BLaER1 (cell line): ENCODE results near the gene LRMDA.

Source experiments
- H3K27ac ChIP-seq: shearing (Covaris generic); formaldehyde crosslinking; 2 replicates; pipeline ENCODE4 v1.8.1; 2022
- H3K27me3 ChIP-seq: shearing (Covaris generic); formaldehyde crosslinking; 2 replicates; pipeline ENCODE4 v1.8.1; 2022
- H3K36me3 ChIP-seq: shearing (Covaris generic); formaldehyde crosslinking; 2 replicates; pipeline ENCODE4 v1.8.1; 2022
- H3K4me1 ChIP-seq: shearing (Covaris generic); formaldehyde crosslinking; 2 replicates; pipeline ENCODE4 v1.8.1; 2022
- H3K4me2 ChIP-seq: shearing (Covaris generic); formaldehyde crosslinking; 2 replicates; pipeline ENCODE4 v1.8.1; 2022
- H3K4me3 ChIP-seq: shearing (Covaris generic); formaldehyde crosslinking; 2 replicates; pipeline ENCODE4 v1.8.1; 2022
- H3K9ac ChIP-seq: shearing (Covaris generic); formaldehyde crosslinking; 2 replicates; pipeline ENCODE4 v1.8.1; 2022
- H3K9me3 ChIP-seq: shearing (Covaris generic); formaldehyde crosslinking; 2 replicates; pipeline ENCODE4 v1.8.1; 2022
- H4K20me1 ChIP-seq: shearing (Covaris generic); formaldehyde crosslinking; 2 replicates; pipeline ENCODE4 v1.8.1; 2022
- Cebpa-rat ChIP-seq: shearing (Covaris generic); IDR thresholded peaks from 2 replicates; pipeline ENCODE4 v1.8.1; 2022

Gene LRMDA

DNA sequence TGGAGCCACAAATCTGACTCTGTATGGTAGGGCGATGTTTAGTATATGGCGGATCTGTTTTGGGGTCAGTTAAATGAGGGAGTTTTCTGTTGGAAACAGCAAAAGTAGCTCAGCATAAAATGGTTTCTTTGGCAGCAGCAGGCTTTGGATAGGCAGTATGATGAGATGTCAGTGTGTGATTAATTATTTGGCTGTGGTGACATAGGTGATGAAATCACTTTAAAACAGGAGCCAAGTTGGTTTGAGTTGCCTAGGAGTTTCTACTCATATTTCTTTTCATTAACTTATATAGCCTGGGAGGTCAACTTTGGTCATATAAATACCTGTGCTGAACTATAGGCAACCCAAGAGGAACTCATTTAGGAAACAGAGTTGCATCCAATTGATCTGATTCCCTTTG, 291.2 kb downstream of the LRMDA start:
- Histone ChIP-seq H3K27me3 (no peaks in the 10 kb centered on the region), H3K4me1 (peaks cover 6% of the 10 kb centered on the region), H4K20me1 (no peaks in the 10 kb centered on the region), H3K9ac (no peak overlapping the region), H3K36me3 (no peaks in the 10 kb centered on the region), H3K9me3 (no peaks in the 10 kb centered on the region), H3K4me2 (no peak overlapping the region), H3K4me3 (no peak overlapping the region), H3K27ac (no peak overlapping the region)
- TF ChIP-seq Cebpa-rat: no peak

DNA sequence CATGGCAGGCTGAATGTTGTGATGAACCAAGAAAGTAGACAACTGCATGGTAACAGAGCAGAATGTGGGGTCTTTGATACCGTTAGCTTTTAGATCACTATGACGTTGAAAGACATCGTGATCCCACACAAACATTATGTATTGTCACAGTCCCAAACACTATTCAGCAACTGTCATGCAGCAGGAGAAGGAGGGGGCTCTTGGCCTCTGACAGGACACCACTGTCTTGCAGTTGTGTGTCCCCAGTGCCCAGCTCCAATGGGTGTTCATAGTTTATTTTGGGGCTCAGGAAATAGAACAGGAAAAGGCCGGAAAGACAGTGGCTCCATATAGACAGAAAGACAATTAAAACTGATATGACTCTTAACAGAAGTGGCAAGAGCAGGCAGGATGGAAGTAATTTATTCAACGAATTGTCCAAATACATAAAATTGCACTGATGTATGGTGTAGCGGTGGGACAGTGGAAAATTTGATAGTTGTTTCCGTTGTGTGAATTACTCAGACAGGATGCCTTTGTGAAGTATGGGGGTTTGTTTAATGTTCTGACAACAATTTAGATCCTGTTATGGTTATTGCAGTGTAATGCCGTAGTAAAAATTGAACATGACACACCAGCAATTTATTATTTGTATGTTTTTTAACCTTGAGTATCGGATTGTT, 292.0 kb downstream of the LRMDA start:
- no peak overlapping the region for H3K9ac ChIP-seq

DNA sequence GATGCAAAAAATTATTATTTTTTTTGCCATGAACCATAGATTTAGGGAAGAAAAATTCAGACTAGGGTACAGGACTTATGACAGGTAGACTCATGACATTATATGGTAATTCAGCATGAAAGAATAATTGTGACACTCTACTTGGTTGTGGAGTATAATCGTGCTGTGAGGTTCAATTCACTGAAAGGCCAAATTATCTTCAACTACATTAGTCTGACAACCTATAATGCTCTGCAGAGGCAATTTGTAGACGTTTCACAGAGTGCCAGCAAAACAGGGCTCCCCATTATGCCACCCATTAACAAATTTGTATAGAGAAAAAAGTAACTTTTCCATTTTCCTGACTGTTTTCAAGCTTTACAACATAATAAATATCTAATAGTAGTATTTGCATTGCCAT, 292.6 kb downstream of the LRMDA start:
- no peak overlapping the region for H3K27ac ChIP-seq
- no peak for TF ChIP-seq Cebpa-rat
- no peaks in the 10 kb centered on the region for H3K9me3 ChIP-seq
- no peaks in the 10 kb centered on the region for H3K36me3 ChIP-seq
- H3K4me2 ChIP-seq: no peak overlapping the region
- H3K4me1 ChIP-seq: peaks cover 6% of the 10 kb centered on the region
- H3K4me3 ChIP-seq: no peak overlapping the region
- H4K20me1 ChIP-seq: no peaks in the 10 kb centered on the region
- H3K27me3 ChIP-seq: no peaks in the 10 kb centered on the region
- H3K9ac ChIP-seq: no peak overlapping the region

More for the DNA sequence above, 292.0 kb downstream of the LRMDA start:
- Histone ChIP-seq H3K27me3 (no peaks in the 10 kb centered on the region), H3K9me3 (no peaks in the 10 kb centered on the region), H3K27ac (no peak overlapping the region), H4K20me1 (no peaks in the 10 kb centered on the region), H3K4me1 (peaks cover 6% of the 10 kb centered on the region), H3K36me3 (no peaks in the 10 kb centered on the region), H3K4me2 (peak overlapping the region; percentile 18; the same call in 1 of the 2 replicates), H3K4me3 (no peak overlapping the region)
- TF ChIP-seq Cebpa-rat: no peak

DNA sequence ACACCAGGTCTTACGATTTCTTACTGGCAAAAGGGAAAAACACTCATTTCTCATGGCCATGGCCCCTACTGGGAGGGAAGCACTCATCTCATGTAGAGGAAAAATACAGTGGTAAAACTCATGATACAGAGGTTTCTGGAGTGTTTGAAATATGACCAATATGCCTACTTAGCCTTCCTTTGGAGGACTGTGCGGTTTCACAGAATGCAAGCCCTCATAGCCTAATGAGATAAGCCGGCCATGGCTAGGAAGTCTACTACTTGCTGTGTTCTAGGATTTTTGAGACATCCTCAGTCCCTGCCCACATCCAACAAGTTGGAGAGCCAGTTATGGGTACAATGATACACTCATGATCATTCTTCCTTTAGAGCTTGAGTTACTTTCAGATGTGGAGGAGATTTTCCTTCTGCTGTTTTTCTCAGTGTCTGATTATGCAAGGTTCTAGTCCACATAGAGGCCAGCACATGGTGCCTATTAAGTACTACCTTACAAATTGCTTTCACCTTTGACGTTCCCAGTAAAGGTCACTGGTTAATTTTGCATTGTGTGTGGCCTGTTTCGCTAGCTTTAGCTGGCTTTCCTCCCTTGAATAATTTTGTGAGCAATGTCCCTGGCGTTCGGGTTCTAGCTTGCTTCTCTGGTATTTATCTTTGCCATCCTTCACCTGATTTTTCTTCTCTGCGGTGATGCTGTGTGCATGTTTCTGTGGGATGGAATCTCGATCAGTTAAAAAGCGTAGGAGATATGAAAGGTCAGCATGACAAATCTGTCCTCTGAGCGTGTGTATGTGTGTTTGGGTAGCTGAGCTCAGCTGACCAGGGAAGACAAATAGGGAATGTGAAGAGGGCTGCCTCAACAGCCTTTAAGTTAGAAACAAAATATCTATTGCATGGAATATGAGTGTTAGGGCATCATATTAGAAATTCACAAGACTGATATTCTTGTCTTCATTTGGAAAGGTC, 295.4 kb downstream of the LRMDA start:
- TF ChIP-seq Cebpa-rat: no peak
- Histone ChIP-seq H3K4me2 (no peak overlapping the region), H3K27me3 (no peaks in the 10 kb centered on the region), H3K36me3 (no peaks in the 10 kb centered on the region), H3K9ac (no peak overlapping the region), H3K4me3 (no peak overlapping the region), H4K20me1 (no peaks in the 10 kb centered on the region), H3K9me3 (no peaks in the 10 kb centered on the region), H3K27ac (no peak overlapping the region), H3K4me1 (peaks cover 6% of the 10 kb centered on the region)

- Histone ChIP-seq H3K9me3 (no peaks in the 10 kb centered on the region), H3K4me2 (no peak overlapping the region), H3K36me3 (no peaks in the 10 kb centered on the region), H3K27me3 (no peaks in the 10 kb centered on the region), H4K20me1 (no peaks in the 10 kb centered on the region), H3K4me1 (no peaks in the 10 kb centered on the region), H3K9ac (no peak overlapping the region), H3K27ac (no peak overlapping the region), H3K4me3 (no peak overlapping the region)
- no peak for TF ChIP-seq Cebpa-rat
Observed at GRCh38 chr10:75730847-75731246, 299.4 kb downstream of the LRMDA start.

GRCh38 chr10:75733135-75733890, 301.9 kb downstream of the LRMDA start:
- H3K27ac ChIP-seq: no peak overlapping the region
- no peaks in the 10 kb centered on the region for H3K9me3 ChIP-seq
- TF ChIP-seq Cebpa-rat: no peak
- H3K27me3 ChIP-seq: no peaks in the 10 kb centered on the region
- no peaks in the 10 kb centered on the region for H3K4me1 ChIP-seq
- no peak overlapping the region for H3K4me2 ChIP-seq
- H4K20me1 ChIP-seq: no peaks in the 10 kb centered on the region
- no peaks in the 10 kb centered on the region for H3K36me3 ChIP-seq
- H3K9ac ChIP-seq: no peak overlapping the region
- H3K4me3 ChIP-seq: no peak overlapping the region

DNA sequence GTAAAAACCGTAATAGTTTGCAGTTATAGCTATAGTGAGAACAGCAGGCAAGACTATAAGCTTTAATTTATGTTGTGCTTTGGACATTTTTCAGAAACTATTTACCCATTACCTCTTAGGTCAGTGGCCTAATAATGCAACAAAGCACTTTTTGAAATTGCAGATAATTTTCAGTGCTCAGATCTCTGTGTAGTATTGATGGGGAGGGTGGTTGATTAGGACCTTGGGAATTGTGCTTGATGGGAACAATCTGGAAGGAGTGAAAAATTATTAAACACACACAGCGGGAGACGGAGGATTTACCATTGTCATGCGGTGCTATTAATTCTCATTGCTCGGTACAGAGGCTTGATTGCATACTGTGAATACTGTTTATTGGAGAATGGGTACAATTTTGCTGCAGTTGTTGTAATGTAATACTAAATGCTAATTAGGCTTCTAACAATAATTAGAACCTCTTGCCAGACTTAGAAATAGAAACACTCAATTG, 304.8 kb downstream of the LRMDA start:
- Histone ChIP-seq H3K9me3 (no peaks in the 10 kb centered on the region), H3K9ac (no peak overlapping the region), H3K4me1 (no peaks in the 10 kb centered on the region)

DNA sequence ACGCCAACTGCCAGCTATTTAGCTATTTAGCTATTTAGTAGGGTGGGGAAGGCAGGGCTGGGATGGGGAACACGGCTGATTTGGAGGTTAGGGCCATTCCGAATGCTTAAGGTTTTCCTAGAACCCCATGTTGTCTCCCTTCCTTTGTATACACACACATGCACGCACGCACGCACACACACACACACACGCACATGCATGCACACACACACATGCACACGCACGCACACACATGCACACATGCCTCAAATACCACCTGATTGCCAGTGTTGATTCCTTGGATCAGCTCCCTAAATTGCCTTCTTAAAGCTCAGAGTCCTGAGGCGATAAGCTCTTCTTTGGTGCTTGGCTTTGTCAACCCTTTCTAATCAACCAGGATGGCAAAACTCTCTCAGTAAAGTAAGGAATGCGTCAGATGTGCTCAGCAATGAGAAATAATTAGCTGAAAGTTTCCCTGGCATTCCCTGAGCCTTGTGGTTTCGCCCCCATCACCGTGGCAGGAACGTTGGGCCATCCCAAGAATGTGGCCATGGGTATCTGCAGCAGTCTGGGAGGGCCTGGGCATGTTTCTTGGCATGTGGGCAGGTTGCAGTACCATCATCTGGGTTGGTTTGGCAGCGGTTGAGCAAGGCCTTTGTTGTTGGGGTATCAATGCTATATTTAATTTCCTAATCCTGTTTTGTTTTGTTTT, 305.6 kb downstream of the LRMDA start:
- Histone ChIP-seq H3K27me3 (no peaks in the 10 kb centered on the region), H3K36me3 (no peaks in the 10 kb centered on the region), H3K27ac (no peak overlapping the region), H3K4me1 (no peaks in the 10 kb centered on the region), H3K9me3 (no peaks in the 10 kb centered on the region), H4K20me1 (no peaks in the 10 kb centered on the region), H3K4me3 (no peak overlapping the region), H3K9ac (no peak overlapping the region), H3K4me2 (no peak overlapping the region)
- no peak for TF ChIP-seq Cebpa-rat

More for the DNA sequence above, 304.8 kb downstream of the LRMDA start:
- Histone ChIP-seq H4K20me1 (no peaks in the 10 kb centered on the region), H3K36me3 (no peaks in the 10 kb centered on the region), H3K27me3 (no peaks in the 10 kb centered on the region), H3K4me3 (no peak overlapping the region), H3K4me2 (no peak overlapping the region), H3K27ac (no peak overlapping the region)
- TF ChIP-seq Cebpa-rat: no peak

DNA sequence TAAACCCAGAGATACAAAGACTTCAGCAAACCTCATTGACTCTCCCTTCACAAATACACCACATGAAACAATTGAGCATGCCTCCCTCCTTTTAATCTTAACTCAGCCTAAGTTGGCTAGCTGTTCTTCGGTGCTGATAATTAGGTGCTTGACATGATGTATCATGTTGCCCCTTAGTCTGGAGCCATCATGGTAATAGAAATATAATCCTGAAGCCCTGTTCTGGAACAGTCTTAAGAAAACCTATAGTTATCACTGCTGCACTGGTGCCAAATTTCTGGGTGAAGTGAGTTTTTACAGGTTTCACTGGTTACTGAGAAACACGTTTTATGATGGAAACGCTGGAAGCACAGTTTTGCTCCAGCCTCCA, 306.1 kb downstream of the LRMDA start:
- H3K4me3 ChIP-seq: no peak overlapping the region
- TF ChIP-seq Cebpa-rat: no peak
- no peak overlapping the region for H3K9ac ChIP-seq
- H3K4me2 ChIP-seq: no peak overlapping the region
- no peak overlapping the region for H3K27ac ChIP-seq
- H3K36me3 ChIP-seq: no peaks in the 10 kb centered on the region
- no peaks in the 10 kb centered on the region for H3K9me3 ChIP-seq
- no peaks in the 10 kb centered on the region for H3K4me1 ChIP-seq
- H4K20me1 ChIP-seq: no peaks in the 10 kb centered on the region
- no peaks in the 10 kb centered on the region for H3K27me3 ChIP-seq
